Thyroid gland (tissue), 4 donors: ENCODE measurements around the gene ZBTB7B. TPM values are rescaled to one million over a fixed set of nuclear protein-coding genes. Genes with fewer than 3 reads are reported as not detected.
A peak's percentile ranks its signal among the peaks of the same experiment; 100 is the strongest.

Source experiments
- DNase-seq, 2 donors: peaks; one replicate each; pipeline ENCODE4 v3.0.0-alpha.2; 2019
- H3K27ac ChIP-seq, 3 donors: fragments of 200-600 bp; sonication (generic); 1 replicate in 2 of 3; 2 replicates in 1 of 3; pipeline ENCODE4 v1.5.1; 2016 to 2019; ENCODE audit warnings: mild to moderate bottlenecking in 1 of 3, moderate library complexity in 1 of 3
- H3K27me3 ChIP-seq: fragments of 200-600 bp; sonication (generic); one replicate; pipeline ENCODE4 v1.5.1; 2019
- H3K36me3 ChIP-seq, 2 donors: fragments of 200-600 bp; sonication (generic); one replicate each; pipeline ENCODE4 v1.5.1; 2016 to 2019
- H3K4me1 ChIP-seq, 2 donors: fragments of 200-600 bp; sonication (generic); one replicate each; pipeline ENCODE4 v1.5.1; 2017 to 2019
- H3K4me3 ChIP-seq, 3 donors: fragments of 200-600 bp; sonication (generic); replicated peaks in 1 of 3; 1 replicate in 2 of 3; 2 replicates in 1 of 3; pipeline ENCODE4 v1.5.1; 2016; ENCODE audit warnings: mild to moderate bottlenecking in 1 of 3
- H3K9me3 ChIP-seq: fragments of 200-600 bp; sonication (generic); one replicate; pipeline ENCODE4 v1.5.1; 2017
- POLR2A ChIP-seq, 2 donors: fragments of 450-650 bp; IDR thresholded peaks; one replicate each; pipeline ENCODE4 v1.6.1; 2017; ENCODE audit warnings: antibody characterized with exemption in 2 of 2, mild to moderate bottlenecking in 2 of 2, moderate library complexity in 1 of 2
- WGBS, 2 donors: methylation state at CpG; one replicate each; pipeline ENCODE4 v1.1.5; 2017; 5-methylcytosine and 5-hydroxymethylcytosine counted together
- intact Hi-C: fragments of 100-400 bp; cut with DNase I; formaldehyde crosslinking; loops from one replicate; pipeline ENCODE4 v1.15.1; 2023
- total RNA-seq, 4 donors: library from RNA; depleted of rRNA; stranded (reverse); fragments of >200 nt; gene quantifications; one replicate each; pipeline ENCODE4 v1.2.3, GENCODE V29; 2016
- TF ChIP-seq, protein P1 (sequence below), 6 experiments: fragments of 200-600 bp in 3 of 6; fragments of 450-650 bp in 3 of 6; sonication (generic) in 3 of 6; IDR thresholded peaks; one replicate each; pipeline ENCODE4 v1.5.1; 2016 to 2019; ENCODE audit warnings: antibody characterized with exemption in 6 of 6, mild to moderate bottlenecking in 2 of 6, inconsistent platforms in 1 of 6, moderate library complexity in 1 of 6

ZBTB7B gene
- total RNA-seq, 4 donors from 2014 or later: 35.7 to 89.8 (median 47.3) TPM

DNA sequence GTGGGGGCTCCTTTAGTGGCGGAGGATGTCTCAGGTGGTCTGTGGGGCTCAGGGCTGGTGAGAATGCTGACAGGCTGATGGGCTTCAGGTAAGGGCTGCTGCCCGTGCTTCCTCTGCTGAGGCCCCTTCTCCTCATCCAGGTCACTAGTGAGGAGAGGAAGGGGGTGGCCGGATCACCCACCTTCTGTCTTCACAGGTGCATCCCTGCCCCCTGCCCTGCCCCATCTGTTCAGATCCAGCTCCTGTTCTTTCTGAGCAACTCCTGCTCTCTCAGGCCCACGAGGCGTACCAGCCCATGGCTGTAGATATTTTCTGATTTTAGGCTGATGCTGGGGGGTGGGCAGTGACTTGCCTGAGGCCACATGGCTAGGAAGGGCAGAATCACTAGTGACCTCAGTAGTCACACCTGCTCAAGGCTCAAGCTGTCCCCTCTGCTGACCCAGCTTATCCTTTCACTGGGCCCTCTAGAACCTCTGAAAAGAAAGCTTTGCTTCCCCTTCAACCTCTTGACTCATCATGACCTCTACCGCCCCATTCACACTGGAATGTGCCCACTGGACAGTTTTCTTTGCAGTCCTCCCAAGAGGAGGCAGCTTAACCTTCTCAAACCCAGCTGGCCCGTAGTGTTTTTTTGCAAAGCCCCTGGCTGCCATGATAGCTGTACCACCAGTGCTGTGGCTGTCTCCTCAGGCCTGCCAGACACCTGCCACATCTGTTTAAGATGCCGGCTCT, 16.2 kb downstream of the ZBTB7B start:
- TF ChIP-seq, protein P1, sequence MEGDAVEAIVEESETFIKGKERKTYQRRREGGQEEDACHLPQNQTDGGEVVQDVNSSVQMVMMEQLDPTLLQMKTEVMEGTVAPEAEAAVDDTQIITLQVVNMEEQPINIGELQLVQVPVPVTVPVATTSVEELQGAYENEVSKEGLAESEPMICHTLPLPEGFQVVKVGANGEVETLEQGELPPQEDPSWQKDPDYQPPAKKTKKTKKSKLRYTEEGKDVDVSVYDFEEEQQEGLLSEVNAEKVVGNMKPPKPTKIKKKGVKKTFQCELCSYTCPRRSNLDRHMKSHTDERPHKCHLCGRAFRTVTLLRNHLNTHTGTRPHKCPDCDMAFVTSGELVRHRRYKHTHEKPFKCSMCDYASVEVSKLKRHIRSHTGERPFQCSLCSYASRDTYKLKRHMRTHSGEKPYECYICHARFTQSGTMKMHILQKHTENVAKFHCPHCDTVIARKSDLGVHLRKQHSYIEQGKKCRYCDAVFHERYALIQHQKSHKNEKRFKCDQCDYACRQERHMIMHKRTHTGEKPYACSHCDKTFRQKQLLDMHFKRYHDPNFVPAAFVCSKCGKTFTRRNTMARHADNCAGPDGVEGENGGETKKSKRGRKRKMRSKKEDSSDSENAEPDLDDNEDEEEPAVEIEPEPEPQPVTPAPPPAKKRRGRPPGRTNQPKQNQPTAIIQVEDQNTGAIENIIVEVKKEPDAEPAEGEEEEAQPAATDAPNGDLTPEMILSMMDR (IDR thresholded peaks at IDR 0.05): no peak
- TF ChIP-seq POLR2A (IDR thresholded peaks at IDR 0.05): no peak
- peak overlapping the region; percentile 2 to 89 (median 81) for H3K27ac ChIP-seq
- peak; percentile 60 to 70 for DNase-seq
- H3K4me1 ChIP-seq: peaks cover 30 to 43% of the 10 kb centered on the region in 2 donors
- H3K27me3 ChIP-seq: no peaks in the 10 kb centered on the region
- no peaks in the 10 kb centered on the region for H3K9me3 ChIP-seq
- H3K36me3 ChIP-seq: peaks cover 19 to 22% of the 10 kb centered on the region in 2 donors
- H3K4me3 ChIP-seq: no peak overlapping the region
- intact Hi-C loops: no loop called here
- 57 to 66% methylated on average over 8 of the region's 8 CpGs for WGBS, 2 donors

DNA sequence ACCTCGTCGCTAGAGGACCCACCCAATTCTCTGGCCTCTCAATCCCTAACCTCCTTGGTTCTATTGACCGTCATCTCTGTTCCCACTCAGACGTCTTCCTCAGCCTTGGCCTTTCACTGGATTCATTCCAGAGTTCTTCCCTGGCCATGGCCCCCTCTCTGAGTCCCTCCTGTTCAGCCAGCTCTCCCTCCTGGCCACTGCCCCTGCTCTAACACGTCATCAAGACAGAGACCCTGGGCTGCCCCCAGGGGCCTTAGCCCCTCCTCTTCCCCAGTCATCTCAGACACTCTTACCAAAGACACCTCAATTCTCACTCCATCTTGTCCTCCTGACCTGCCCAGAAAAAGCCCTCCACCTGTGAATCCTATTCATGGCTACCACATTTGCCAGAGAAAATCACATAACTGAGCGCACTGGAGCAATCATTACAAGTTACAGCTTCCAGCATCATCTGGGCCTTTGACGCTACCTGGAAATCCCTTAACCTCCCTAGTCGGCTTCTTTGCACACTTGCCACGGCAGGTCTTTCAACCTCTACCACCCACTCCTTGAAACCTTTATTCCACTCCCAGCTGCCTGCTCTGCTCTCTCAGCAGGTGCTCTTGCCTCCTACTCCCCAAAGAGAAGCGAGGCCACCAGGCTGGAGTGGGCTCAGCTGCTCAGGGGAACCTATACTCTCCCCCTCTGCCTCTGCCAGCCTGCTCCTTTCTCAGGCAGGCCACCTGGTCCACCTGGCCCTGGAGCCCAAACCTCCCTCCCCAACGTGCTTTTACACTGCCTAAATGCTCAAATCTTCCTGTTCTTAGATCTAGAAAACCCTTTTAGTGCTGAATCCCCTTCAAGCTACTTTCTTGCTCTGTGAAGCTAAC, 17.0 kb downstream of the ZBTB7B start:
- Histone ChIP-seq H3K4me1 (peaks cover 30 to 43% of the 10 kb centered on the region in 2 donors), H3K27ac (peak overlapping the region in 2 of 3 donors; percentile 26 to 89), H3K9me3 (no peaks in the 10 kb centered on the region), H3K4me3 (no peak overlapping the region), H3K27me3 (no peaks in the 10 kb centered on the region), H3K36me3 (peaks cover 15 to 16% of the 10 kb centered on the region in 2 donors)
- WGBS, 2 donors: 70 to 72% methylated on average over 11 of the region's 11 CpGs
- no peak for DNase-seq
- intact Hi-C loops: no loop called here
- TF ChIP-seq, protein P1 (IDR thresholded peaks at IDR 0.05): no peak
- TF ChIP-seq POLR2A (IDR thresholded peaks at IDR 0.05): no peak

DNA sequence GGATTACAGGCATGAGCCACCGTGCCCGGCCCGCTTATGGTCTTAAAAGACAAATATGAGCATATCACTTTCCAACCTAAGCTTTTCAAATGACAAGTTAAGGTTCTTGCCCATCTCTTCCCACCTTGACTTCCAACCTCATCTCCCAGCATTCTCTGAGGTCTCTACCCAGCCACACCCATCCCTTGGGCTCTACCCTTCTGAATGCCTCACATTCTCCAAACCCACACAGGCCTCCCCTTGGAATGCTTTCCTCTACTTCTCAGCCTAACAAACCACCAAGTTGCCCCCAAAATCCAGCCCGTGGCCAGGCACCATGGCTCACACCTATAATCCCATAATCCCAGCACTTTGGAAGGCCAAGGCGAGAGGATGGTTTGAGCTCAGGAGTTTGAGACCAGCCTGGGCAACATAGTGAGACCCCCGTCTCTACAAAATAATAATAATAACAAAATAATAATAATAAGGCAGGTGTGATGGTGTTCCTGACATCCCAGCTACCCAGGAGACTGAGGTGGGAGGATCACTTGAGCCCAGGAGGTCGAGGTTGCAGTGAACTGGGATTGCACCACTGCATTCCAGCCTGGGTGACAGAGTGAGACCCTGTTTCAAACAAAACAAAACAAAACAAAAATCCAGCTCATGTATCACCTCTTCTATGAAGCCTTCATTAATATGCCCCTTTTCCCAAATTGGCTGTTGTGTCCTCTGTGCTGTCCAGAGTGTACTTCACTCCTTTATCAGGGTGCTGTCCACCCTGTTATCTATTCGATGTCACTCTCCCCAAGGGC, 19.7 kb downstream of the ZBTB7B start:
- intact Hi-C loops: no loop called here
- TF ChIP-seq POLR2A (IDR thresholded peaks at IDR 0.05): no peak
- TF ChIP-seq, protein P1 (IDR thresholded peaks at IDR 0.05): no peak
- H3K9me3 ChIP-seq: no peaks in the 10 kb centered on the region
- H3K36me3 ChIP-seq: no peaks in the 10 kb centered on the region
- H3K27me3 ChIP-seq: no peaks in the 10 kb centered on the region
- WGBS, 2 donors: 67 to 83% methylated on average over 8 of the region's 8 CpGs
- H3K27ac ChIP-seq: no peak overlapping the region
- H3K4me3 ChIP-seq: no peak overlapping the region
- DNase-seq: no peak
- H3K4me1 ChIP-seq: peaks cover 24 to 33% of the 10 kb centered on the region in 2 donors

DNA sequence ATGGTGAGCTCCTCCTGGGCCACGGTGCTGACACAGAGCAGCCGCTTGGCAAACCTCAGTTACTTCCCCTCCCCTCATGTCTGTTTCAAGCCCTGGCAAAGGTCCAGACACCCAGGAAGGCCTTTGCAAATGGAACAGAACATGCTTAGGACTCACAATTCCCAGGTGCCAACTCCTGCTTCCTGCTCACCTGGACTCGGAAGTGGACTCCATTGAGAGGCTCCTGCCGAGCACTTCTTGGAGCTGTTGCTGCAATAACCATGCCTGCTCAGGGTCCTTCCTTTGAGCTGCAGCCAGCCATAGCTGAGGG, 20.3 kb downstream of the ZBTB7B start:
- intact Hi-C loops: no loop called here
- WGBS, 2 donors: 26 to 47% methylated on average over 4 of the region's 4 CpGs

More for the DNA sequence above, 20.3 kb downstream of the ZBTB7B start:
- no peaks in the 10 kb centered on the region for H3K9me3 ChIP-seq
- H3K36me3 ChIP-seq: no peaks in the 10 kb centered on the region
- H3K4me3 ChIP-seq: no peak overlapping the region
- peaks cover 20 to 27% of the 10 kb centered on the region in 2 donors for H3K4me1 ChIP-seq
- TF ChIP-seq, protein P1 (IDR thresholded peaks at IDR 0.05): no peak
- no peak for TF ChIP-seq POLR2A (IDR thresholded peaks at IDR 0.05)
- H3K27me3 ChIP-seq: no peaks in the 10 kb centered on the region
- DNase-seq: peak; percentile 75 to 88
- no peak overlapping the region for H3K27ac ChIP-seq
